Parathyroid adenoma (tissue), 2 donors: ENCODE data around the gene FANCL.
"Not testable (repeated sequence)": the region's sequence is repeated elsewhere in the genome, so short reads cannot be mapped to it uniquely, and the experiment has no call there.

Experiments used
- H2AFZ ChIP-seq: fragments of 300-600 bp; sonication (generic); one replicate; pipeline ENCODE4 v1.7.0; 2017; ENCODE audit warnings: antibody characterized with exemption, mild to moderate bottlenecking
- H3K27ac ChIP-seq: fragments of 300-600 bp; sonication (generic); one replicate; pipeline ENCODE4 v1.7.0; 2017
- H3K27me3 ChIP-seq: fragments of 300-600 bp; sonication (generic); one replicate; pipeline ENCODE4 v1.7.0; 2017; ENCODE audit warnings: low read length; ENCODE audit not compliant: control insufficient read depth, insufficient read depth
- H3K36me3 ChIP-seq: fragments of 300-600 bp; sonication (generic); one replicate; pipeline ENCODE4 v1.7.0; 2017; ENCODE audit warnings: low read length; ENCODE audit not compliant: control insufficient read depth, insufficient read depth
- H3K4me1 ChIP-seq: fragments of 300-600 bp; sonication (generic); one replicate; pipeline ENCODE4 v1.7.0; 2017; ENCODE audit warnings: control low read depth
- H3K4me2 ChIP-seq: fragments of 300-600 bp; sonication (generic); one replicate; pipeline ENCODE4 v1.7.0; 2017; ENCODE audit warnings: low read length
- H3K4me3 ChIP-seq: fragments of 300-600 bp; sonication (generic); one replicate; pipeline ENCODE4 v1.7.0; 2017; ENCODE audit warnings: low read depth, low read length
- H3K79me2 ChIP-seq: fragments of 300-600 bp; sonication (generic); one replicate; pipeline ENCODE4 v1.7.0; 2017; ENCODE audit warnings: control low read depth
- H3K9ac ChIP-seq: fragments of 300-600 bp; sonication (generic); one replicate; pipeline ENCODE4 v1.7.0; 2017; ENCODE audit warnings: mild to moderate bottlenecking
- H3K9me3 ChIP-seq: fragments of 300-600 bp; sonication (generic); one replicate; pipeline ENCODE4 v1.7.0; 2017; ENCODE audit warnings: low read length; ENCODE audit not compliant: control insufficient read depth
- TF ChIP-seq, protein P1 (sequence below): fragments of 300-600 bp; sonication (generic); IDR thresholded peaks from one replicate; pipeline ENCODE4 v1.7.0; 2017; ENCODE audit warnings: antibody characterized with exemption, mild to moderate bottlenecking
- donor health status: primary hyperparathyroidism.

The FANCL gene

DNA sequence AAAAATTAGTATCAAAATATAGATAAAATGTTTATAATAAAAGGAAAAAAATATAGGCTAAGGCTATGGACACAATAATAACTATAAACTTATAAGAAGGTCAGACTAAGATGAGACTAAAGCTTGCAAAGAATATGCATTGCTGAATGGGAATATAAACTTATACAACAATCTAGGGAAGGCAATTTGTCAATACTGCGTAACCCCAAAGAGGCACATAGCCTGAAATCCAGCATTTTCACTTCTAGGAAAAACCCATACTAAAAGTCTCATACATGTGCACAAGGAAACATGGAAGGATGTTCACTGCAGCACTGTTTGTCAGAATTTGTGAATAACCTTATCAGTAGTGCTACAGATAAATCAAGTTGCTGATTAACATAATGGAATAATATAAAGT, 45.5 kb downstream of the FANCL start:
- H3K27ac ChIP-seq: no peak overlapping the region
- H3K36me3 ChIP-seq: no peaks in the 10 kb centered on the region
- no peak overlapping the region for H3K9ac ChIP-seq
- H2AFZ ChIP-seq: no peak overlapping the region
- no peaks in the 10 kb centered on the region for H3K4me1 ChIP-seq
- no peak overlapping the region for H3K4me3 ChIP-seq
- no peak overlapping the region for H3K4me2 ChIP-seq
- H3K27me3 ChIP-seq: no peaks in the 10 kb centered on the region
- no peaks in the 10 kb centered on the region for H3K79me2 ChIP-seq
- H3K9me3 ChIP-seq: no peaks in the 10 kb centered on the region
- TF ChIP-seq, protein P1, sequence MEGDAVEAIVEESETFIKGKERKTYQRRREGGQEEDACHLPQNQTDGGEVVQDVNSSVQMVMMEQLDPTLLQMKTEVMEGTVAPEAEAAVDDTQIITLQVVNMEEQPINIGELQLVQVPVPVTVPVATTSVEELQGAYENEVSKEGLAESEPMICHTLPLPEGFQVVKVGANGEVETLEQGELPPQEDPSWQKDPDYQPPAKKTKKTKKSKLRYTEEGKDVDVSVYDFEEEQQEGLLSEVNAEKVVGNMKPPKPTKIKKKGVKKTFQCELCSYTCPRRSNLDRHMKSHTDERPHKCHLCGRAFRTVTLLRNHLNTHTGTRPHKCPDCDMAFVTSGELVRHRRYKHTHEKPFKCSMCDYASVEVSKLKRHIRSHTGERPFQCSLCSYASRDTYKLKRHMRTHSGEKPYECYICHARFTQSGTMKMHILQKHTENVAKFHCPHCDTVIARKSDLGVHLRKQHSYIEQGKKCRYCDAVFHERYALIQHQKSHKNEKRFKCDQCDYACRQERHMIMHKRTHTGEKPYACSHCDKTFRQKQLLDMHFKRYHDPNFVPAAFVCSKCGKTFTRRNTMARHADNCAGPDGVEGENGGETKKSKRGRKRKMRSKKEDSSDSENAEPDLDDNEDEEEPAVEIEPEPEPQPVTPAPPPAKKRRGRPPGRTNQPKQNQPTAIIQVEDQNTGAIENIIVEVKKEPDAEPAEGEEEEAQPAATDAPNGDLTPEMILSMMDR: no peak

DNA sequence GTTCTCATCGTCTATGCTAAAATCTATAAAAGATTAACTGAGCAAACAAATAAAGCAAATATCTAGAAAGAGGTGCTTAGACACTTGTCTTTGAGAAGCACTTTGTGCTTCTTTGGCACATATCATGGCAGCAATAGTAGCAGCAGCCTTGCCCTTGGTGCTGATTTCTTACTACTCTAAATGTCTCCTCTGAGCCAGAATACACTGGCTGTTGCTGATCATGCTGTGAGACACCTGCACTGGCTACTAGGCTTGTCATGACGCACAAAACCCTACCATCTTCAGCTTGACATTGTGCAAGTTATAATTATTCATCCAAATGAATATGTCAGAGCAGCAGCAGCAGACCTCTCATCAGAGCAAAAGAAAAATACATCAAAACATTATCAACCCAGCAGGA, 46.7 kb downstream of the FANCL start:
- Histone ChIP-seq H3K79me2 (no peaks in the 10 kb centered on the region), H3K9me3 (no peaks in the 10 kb centered on the region), H3K4me2 (no peak overlapping the region), H3K36me3 (no peaks in the 10 kb centered on the region), H3K27me3 (no peaks in the 10 kb centered on the region), H3K4me1 (no peaks in the 10 kb centered on the region), H3K9ac (no peak overlapping the region), H3K4me3 (no peak overlapping the region), H3K27ac (no peak overlapping the region), H2AFZ (no peak overlapping the region)
- TF ChIP-seq, protein P1: no peak

DNA sequence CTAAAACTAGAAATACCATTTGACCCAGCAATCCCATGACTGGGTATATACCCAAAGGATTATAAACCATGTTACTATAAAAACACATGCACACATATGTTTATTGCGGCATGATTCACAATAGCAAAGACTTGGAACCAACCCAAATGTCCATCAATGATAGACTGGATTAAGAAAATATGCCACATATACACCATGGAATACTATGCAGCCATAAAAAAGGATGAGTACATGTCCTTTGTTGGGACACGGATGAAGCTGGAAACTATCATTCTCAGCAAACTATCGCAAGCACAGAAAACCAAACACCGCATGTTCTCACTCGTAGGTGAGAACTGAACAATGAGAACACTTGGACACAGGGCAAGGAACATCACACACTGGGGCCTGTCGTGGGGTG, 54.1 kb downstream of the FANCL start:
- H3K4me3 ChIP-seq, H3K9ac ChIP-seq, H3K4me2 ChIP-seq, H3K4me1 ChIP-seq, H3K27me3 ChIP-seq, H3K27ac ChIP-seq, H3K9me3 ChIP-seq, H3K79me2 ChIP-seq, H3K36me3 ChIP-seq, H2AFZ ChIP-seq: not testable (repeated sequence)

DNA sequence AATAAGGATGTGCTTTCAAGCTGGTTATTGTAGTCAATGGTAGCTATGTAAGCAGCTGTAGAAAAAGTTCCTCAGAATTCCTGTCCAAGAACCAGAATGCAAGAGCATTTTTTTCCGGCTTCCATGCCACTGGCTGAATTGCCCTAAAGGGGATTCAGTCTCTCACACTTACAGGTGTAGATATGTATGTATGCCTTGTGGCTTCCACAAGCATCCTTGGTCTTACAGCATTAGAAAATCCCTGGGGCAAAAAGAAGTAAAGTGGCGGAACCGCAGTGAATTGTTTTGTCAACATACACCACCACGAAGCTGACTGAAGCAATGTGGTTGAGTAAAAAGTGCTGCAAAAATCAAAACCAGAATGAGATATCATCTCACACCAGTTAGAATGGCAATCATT, 54.6 kb downstream of the FANCL start:
- TF ChIP-seq, protein P1: no peak
- Histone ChIP-seq H3K4me1 (no peaks in the 10 kb centered on the region), H3K27ac (no peak overlapping the region), H3K36me3 (no peaks in the 10 kb centered on the region), H3K79me2 (no peaks in the 10 kb centered on the region), H3K27me3 (no peaks in the 10 kb centered on the region), H3K4me2 (no peak overlapping the region), H3K4me3 (no peak overlapping the region), H3K9ac (no peak overlapping the region), H2AFZ (no peak overlapping the region), H3K9me3 (no peaks in the 10 kb centered on the region)

DNA sequence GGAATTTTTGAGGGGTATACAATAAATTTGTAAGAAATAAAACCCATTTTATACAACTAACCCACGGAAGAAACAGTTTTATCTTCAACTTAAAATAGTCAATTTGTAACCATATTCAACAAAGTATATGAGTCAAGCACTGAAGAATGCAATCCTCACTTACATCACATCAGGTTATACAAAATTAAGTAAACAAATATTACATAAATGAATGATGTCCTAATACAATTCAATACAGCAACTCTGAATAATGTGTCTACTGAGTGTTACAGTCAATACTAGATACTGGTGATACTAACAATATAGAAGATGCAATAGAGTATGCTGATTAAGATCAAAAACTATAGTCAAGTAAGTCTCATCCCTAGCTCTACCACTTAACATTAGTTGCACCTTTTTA, 58.6 kb downstream of the FANCL start:
- Histone ChIP-seq H3K4me2 (no peak overlapping the region), H3K9me3 (no peaks in the 10 kb centered on the region), H2AFZ (no peak overlapping the region), H3K4me3 (no peak overlapping the region), H3K27ac (no peak overlapping the region), H3K9ac (no peak overlapping the region), H3K27me3 (no peaks in the 10 kb centered on the region), H3K36me3 (no peaks in the 10 kb centered on the region), H3K79me2 (no peaks in the 10 kb centered on the region), H3K4me1 (no peaks in the 10 kb centered on the region)
- TF ChIP-seq, protein P1: no peak
